ENCODE measurements around the gene ZNF592. TPM values are rescaled to one million over a fixed set of nuclear protein-coding genes. Genes with fewer than 3 reads are reported as not detected.

Gene ZNF592
- 10 to 100 TPM; 19.2 to 35.2 (median 20.4) TPM for total RNA-seq

- no peak for TF ChIP-seq CTCF (IDR thresholded peaks at IDR 0.05; ENCODE audit: low read depth)
These were observed at the start of gene ZNF592 for GRCh38 chr15:84748274-84749110. Gene ZNF592, plus strand, starts transcription at chr15:84748592. Its CDS starts 34,084 bp downstream, at chr15:84782676.

- no peak for TF ChIP-seq CTCF (IDR thresholded peaks at IDR 0.05; ENCODE audit: low read depth)
These were observed 48.7 kb upstream of the ZNF592 start for GRCh38 chr15:84699538-84700191.

- no peak for TF ChIP-seq CTCF (IDR thresholded peaks at IDR 0.05; ENCODE audit: low read depth)
These were observed 45.4 kb upstream of the ZNF592 start for GRCh38 chr15:84702961-84703482.

GRCh38 chr15:84703808-84704207 is 44.6 kb upstream of the ZNF592 start:
- no peak for TF ChIP-seq CTCF (IDR thresholded peaks at IDR 0.05; ENCODE audit: low read depth)

GRCh38 chr15:84714372-84714771 is 34.0 kb upstream of the ZNF592 start:
- no peak for TF ChIP-seq CTCF (IDR thresholded peaks at IDR 0.05; ENCODE audit: low read depth)

GRCh38 chr15:84714821-84715220 is 33.6 kb upstream of the ZNF592 start:
- TF ChIP-seq CTCF (IDR thresholded peaks at IDR 0.05; ENCODE audit: low read depth): no peak

- no peak for TF ChIP-seq CTCF (IDR thresholded peaks at IDR 0.05; ENCODE audit: low read depth)
These were observed 32.9 kb upstream of the ZNF592 start for GRCh38 chr15:84715441-84716035.
